SK-N-SH (cell line): ENCODE measurements around the gene HECTD2. TPM values are rescaled to one million over a fixed set of nuclear protein-coding genes. Genes with fewer than 3 reads are reported as not detected.
A peak's percentile ranks its signal among the peaks of the same experiment; 100 is the strongest.

Experiments used
- CTCF ChIA-PET: fragments of 300-600, 350-600 bp; formaldehyde crosslinking; extraction: SDS; loops from one replicate; lab custom pipeline; 2021; lab: Yijun Ruan, JAX
- POLR2A ChIA-PET: fragments of 350-600 bp; sonication (Branson Sonifier 250); formaldehyde crosslinking; extraction: SDS; loops from one replicate; lab custom pipeline; 2020; ENCODE audit warnings: antibody characterized with exemption, inconsistent platforms; lab: Yijun Ruan, JAX
- DNase-seq: peaks from one replicate; pipeline ENCODE4 v3.0.0; 2012
- H2AFZ ChIP-seq: fragments of 200-600 bp; sonication (generic); 2 replicates; pipeline ENCODE4 v1.8.1; 2016; ENCODE audit warnings: antibody characterized with exemption, mild to moderate bottlenecking, low read depth
- H3F3A ChIP-seq: fragments of 200-600 bp; sonication (generic); replicated peaks from 2 replicates; pipeline ENCODE3; 2016; ENCODE audit warnings: antibody characterized with exemption, mild to moderate bottlenecking; ENCODE audit not compliant: insufficient read depth
- H3K27ac ChIP-seq, 2 experiments: fragments of 200-500 bp in 1 of 2; fragments of 200-600 bp in 1 of 2; sonication (Bioruptor generic) in 1 of 2; sonication (generic), shearing (Covaris generic) in 1 of 2; 2 replicates each; pipeline versions ENCODE4 v1.5.1 to v1.6.1; 2014 to 2016; ENCODE audit warnings: low read depth in 2 of 2, inconsistent platforms in 1 of 2, low read length in 1 of 2, mild to moderate bottlenecking in 1 of 2, mixed read lengths in 1 of 2
- H3K27me3 ChIP-seq: fragments of 200-600 bp; sonication (generic), shearing (Covaris generic); 2 replicates; pipeline ENCODE4 v1.6.1; 2016; ENCODE audit warnings: mixed run types; ENCODE audit not compliant: insufficient read depth
- H3K36me3 ChIP-seq, 2 experiments: fragments of 200-500 bp in 1 of 2; fragments of 200-600 bp in 1 of 2; sonication (Bioruptor generic) in 1 of 2; sonication (generic) in 1 of 2; replicated peaks in 1 of 2; 2 replicates each; pipeline versions ENCODE3 to v1.5.1; 2014 to 2016; ENCODE audit warnings: low read length in 1 of 2, mild to moderate bottlenecking in 1 of 2; ENCODE audit not compliant: insufficient read depth in 2 of 2, control insufficient read depth in 1 of 2
- H3K4me1 ChIP-seq, 2 experiments: fragments of 200-500 bp in 1 of 2; fragments of 200-600 bp in 1 of 2; sonication (Bioruptor generic) in 1 of 2; sonication (generic), shearing (Covaris generic) in 1 of 2; 2 replicates each; pipeline versions ENCODE4 v1.5.1 to v1.6.1; 2014 to 2016; ENCODE audit warnings: low read depth in 1 of 2, low read length in 1 of 2, mixed run types in 1 of 2; ENCODE audit not compliant: insufficient read depth in 2 of 2, control insufficient read depth in 1 of 2
- H3K4me2 ChIP-seq: fragments of 200-600 bp; sonication (generic), shearing (Covaris generic); 2 replicates; pipeline ENCODE4 v1.6.1; 2017; ENCODE audit warnings: mixed run types
- H3K4me3 ChIP-seq, 2 experiments: fragments of 200-500 bp in 1 of 2; fragments of 200-600 bp in 1 of 2; sonication (Bioruptor generic) in 1 of 2; sonication (generic), shearing (Covaris generic) in 1 of 2; 2 replicates each; pipeline versions ENCODE4 v1.5.1 to v1.8.1; 2014 to 2016; ENCODE audit warnings: low read depth in 2 of 2, inconsistent platforms in 1 of 2, low read length in 1 of 2, mild to moderate bottlenecking in 1 of 2, mixed read lengths in 1 of 2, moderate library complexity in 1 of 2
- H3K79me2 ChIP-seq: fragments of 200-600 bp; sonication (generic); 2 replicates; pipeline ENCODE4 v1.8.1; 2017; ENCODE audit warnings: mild to moderate bottlenecking; ENCODE audit not compliant: insufficient read depth
- H3K9ac ChIP-seq: fragments of 200-600 bp; sonication (generic); 2 replicates; pipeline ENCODE4 v1.6.1; 2017; ENCODE audit warnings: mixed run types
- H3K9me2 ChIP-seq: fragments of 200-600 bp; sonication (generic); 2 replicates; pipeline ENCODE4 v1.6.1; 2017; ENCODE audit warnings: mixed run types
- H3K9me3 ChIP-seq: fragments of 200-600 bp; sonication (generic); 2 replicates; pipeline ENCODE4 v1.6.1; 2017; ENCODE audit warnings: mixed run types, mild to moderate bottlenecking, moderate library complexity
- H4K20me1 ChIP-seq: fragments of 200-600 bp; sonication (generic); 2 replicates; pipeline ENCODE4 v1.6.1; 2017; ENCODE audit warnings: mild to moderate bottlenecking, mixed run types; ENCODE audit not compliant: insufficient read depth
- ELF1 ChIP-seq: IDR thresholded peaks from 2 replicates; pipeline ENCODE4 v1.4.0; 2012
- EZH2phosphoT487 ChIP-seq: fragments of 200-600 bp; sonication (generic); IDR thresholded peaks from 2 replicates; pipeline ENCODE4 v1.6.1; 2017; ENCODE audit warnings: low read depth, mixed run types, mild to moderate bottlenecking, antibody characterized with exemption, moderate library complexity, borderline replicate concordance
- FOSL2 ChIP-seq: IDR thresholded peaks from 2 replicates; pipeline ENCODE4 v1.4.0; 2012; ENCODE audit warnings: low read depth, mild to moderate bottlenecking, moderate library complexity, borderline replicate concordance
- FOXJ3 ChIP-seq: sonication (generic); formaldehyde crosslinking; IDR thresholded peaks from 2 replicates; pipeline ENCODE4 v1.5.1; 2020; ENCODE audit warnings: mild to moderate bottlenecking, missing genetic modification reagents
- FOXM1 ChIP-seq: IDR thresholded peaks from 2 replicates; pipeline ENCODE4 v1.4.0; 2012; ENCODE audit warnings: low read depth, mild to moderate bottlenecking
- GABPA ChIP-seq: IDR thresholded peaks from 2 replicates; pipeline ENCODE4 v1.4.0; 2012; ENCODE audit warnings: low read depth, mild to moderate bottlenecking
- MXI1 ChIP-seq: IDR thresholded peaks from 2 replicates; pipeline ENCODE4 v1.6.1; 2012; ENCODE audit warnings: mild to moderate bottlenecking, low read depth, low read length, improper control_type of control experiment
- POLR2AphosphoS5 ChIP-seq: IDR thresholded peaks from 2 replicates; pipeline ENCODE4 v1.6.1; 2012; ENCODE audit warnings: low read depth, low read length
- RAD21 ChIP-seq: IDR thresholded peaks from 2 replicates; pipeline ENCODE4 v1.6.1; 2012; ENCODE audit warnings: mild to moderate bottlenecking, low read length
- REST ChIP-seq: IDR thresholded peaks from 2 replicates; pipeline ENCODE4 v1.6.1; 2012; ENCODE audit warnings: mild to moderate bottlenecking, low read depth, low read length, moderate library complexity
- RFX5 ChIP-seq: IDR thresholded peaks from 2 replicates; pipeline ENCODE4 v1.6.1; 2012; ENCODE audit warnings: mild to moderate bottlenecking, improper control_type of control experiment, low read length
- RXRA ChIP-seq: IDR thresholded peaks from 2 replicates; pipeline ENCODE4 v1.4.0; 2012; ENCODE audit warnings: low read depth, mild to moderate bottlenecking, borderline replicate concordance
- TCF12 ChIP-seq: IDR thresholded peaks from 2 replicates; pipeline ENCODE4 v1.4.0; 2012
- WGBS: methylation state at CpG from one replicate; pipeline ENCODE4 v1.1.6; 2017; ENCODE audit warnings: low lambda C conversion rate; 5-methylcytosine and 5-hydroxymethylcytosine counted together
- polyA plus RNA-seq, 3 experiments: library from polyadenylated mRNA; depleted of rRNA; stranded (reverse); fragments of >200 nt; gene quantifications; 2 replicates each; pipeline ENCODE4 v1.2.3, GENCODE V29; 2012
- TF ChIP-seq, protein P1 (sequence below): IDR thresholded peaks from 2 replicates; pipeline ENCODE4 v1.4.0; 2012; ENCODE audit warnings: low read depth, borderline replicate concordance
- TF ChIP-seq, protein P2 (sequence below): fragments of 200-600 bp; sonication (generic); IDR thresholded peaks from 2 replicates; pipeline ENCODE4 v1.6.1; 2017; ENCODE audit warnings: antibody characterized with exemption, mild to moderate bottlenecking, moderate library complexity
- TF ChIP-seq, protein P3 (sequence below): IDR thresholded peaks from 2 replicates; pipeline ENCODE4; 2012
- TF ChIP-seq, protein P4 (sequence below): fragments of 150-350 bp; IDR thresholded peaks from 2 replicates; pipeline ENCODE4 v1.6.1; 2017; ENCODE audit warnings: antibody characterized with exemption, low read length, low read depth, borderline replicate concordance

Gene HECTD2
- polyA plus RNA-seq, 1 of the 3 experiments (the other 2 are of a cell fraction) = 4.1 TPM

GRCh38 chr10:91549262-91549661 is 139.1 kb downstream of the HECTD2 start:
- no peak overlapping the region for H3K4me3 ChIP-seq
- no peak for DNase-seq
- no peak overlapping the region for H3K27ac ChIP-seq
- no peaks in the 10 kb centered on the region for H4K20me1 ChIP-seq
- H3F3A ChIP-seq = no peaks in the 10 kb centered on the region
- H3K4me2 ChIP-seq = no peak overlapping the region
- H3K36me3 ChIP-seq = no peaks in the 10 kb centered on the region
- H3K4me1 ChIP-seq = no peaks in the 10 kb centered on the region; a peak in 1 of 4 replicates
- no peaks in the 10 kb centered on the region for H3K9me2 ChIP-seq
- ChIA-PET POLR2A (no interaction called here), CTCF (interaction anchor here (0.9 to 1.1 kb wide), 2 partner anchors 87 to 254 kb away, joined by 3 to 5 read pairs; no protein-coding TSS in a partner anchor)
- 79% methylated on average over 3 of the region's 3 CpGs for WGBS
- H3K27me3 ChIP-seq = no peaks in the 10 kb centered on the region
- no peaks in the 10 kb centered on the region for H3K9me3 ChIP-seq
- no peaks in the 10 kb centered on the region for H3K79me2 ChIP-seq
- H3K9ac ChIP-seq = no peak overlapping the region
- TF ChIP-seq RXRA (no peak), ELF1 (no peak), FOXM1 (no peak), FOSL2 (peak; percentile 25; the same call in 1 of the 2 replicates), RFX5 (no peak), TCF12 (peak; percentile 51), EZH2phosphoT487 (no peak), GABPA (no peak)
- TF ChIP-seq, protein P1, sequence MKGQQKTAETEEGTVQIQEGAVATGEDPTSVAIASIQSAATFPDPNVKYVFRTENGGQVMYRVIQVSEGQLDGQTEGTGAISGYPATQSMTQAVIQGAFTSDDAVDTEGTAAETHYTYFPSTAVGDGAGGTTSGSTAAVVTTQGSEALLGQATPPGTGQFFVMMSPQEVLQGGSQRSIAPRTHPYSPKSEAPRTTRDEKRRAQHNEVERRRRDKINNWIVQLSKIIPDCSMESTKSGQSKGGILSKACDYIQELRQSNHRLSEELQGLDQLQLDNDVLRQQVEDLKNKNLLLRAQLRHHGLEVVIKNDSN = peak; percentile 44; the same call in 1 of the 2 replicates
- TF ChIP-seq, protein P2, sequence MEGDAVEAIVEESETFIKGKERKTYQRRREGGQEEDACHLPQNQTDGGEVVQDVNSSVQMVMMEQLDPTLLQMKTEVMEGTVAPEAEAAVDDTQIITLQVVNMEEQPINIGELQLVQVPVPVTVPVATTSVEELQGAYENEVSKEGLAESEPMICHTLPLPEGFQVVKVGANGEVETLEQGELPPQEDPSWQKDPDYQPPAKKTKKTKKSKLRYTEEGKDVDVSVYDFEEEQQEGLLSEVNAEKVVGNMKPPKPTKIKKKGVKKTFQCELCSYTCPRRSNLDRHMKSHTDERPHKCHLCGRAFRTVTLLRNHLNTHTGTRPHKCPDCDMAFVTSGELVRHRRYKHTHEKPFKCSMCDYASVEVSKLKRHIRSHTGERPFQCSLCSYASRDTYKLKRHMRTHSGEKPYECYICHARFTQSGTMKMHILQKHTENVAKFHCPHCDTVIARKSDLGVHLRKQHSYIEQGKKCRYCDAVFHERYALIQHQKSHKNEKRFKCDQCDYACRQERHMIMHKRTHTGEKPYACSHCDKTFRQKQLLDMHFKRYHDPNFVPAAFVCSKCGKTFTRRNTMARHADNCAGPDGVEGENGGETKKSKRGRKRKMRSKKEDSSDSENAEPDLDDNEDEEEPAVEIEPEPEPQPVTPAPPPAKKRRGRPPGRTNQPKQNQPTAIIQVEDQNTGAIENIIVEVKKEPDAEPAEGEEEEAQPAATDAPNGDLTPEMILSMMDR = no peak
- TF ChIP-seq, protein P3, sequence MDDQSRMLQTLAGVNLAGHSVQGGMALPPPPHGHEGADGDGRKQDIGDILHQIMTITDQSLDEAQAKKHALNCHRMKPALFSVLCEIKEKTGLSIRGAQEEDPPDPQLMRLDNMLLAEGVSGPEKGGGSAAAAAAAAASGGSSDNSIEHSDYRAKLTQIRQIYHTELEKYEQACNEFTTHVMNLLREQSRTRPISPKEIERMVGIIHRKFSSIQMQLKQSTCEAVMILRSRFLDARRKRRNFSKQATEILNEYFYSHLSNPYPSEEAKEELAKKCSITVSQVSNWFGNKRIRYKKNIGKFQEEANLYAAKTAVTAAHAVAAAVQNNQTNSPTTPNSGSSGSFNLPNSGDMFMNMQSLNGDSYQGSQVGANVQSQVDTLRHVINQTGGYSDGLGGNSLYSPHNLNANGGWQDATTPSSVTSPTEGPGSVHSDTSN = peak; percentile 42; the same call in 1 of the 2 replicates
- H2AFZ ChIP-seq = no peak overlapping the region

DNA sequence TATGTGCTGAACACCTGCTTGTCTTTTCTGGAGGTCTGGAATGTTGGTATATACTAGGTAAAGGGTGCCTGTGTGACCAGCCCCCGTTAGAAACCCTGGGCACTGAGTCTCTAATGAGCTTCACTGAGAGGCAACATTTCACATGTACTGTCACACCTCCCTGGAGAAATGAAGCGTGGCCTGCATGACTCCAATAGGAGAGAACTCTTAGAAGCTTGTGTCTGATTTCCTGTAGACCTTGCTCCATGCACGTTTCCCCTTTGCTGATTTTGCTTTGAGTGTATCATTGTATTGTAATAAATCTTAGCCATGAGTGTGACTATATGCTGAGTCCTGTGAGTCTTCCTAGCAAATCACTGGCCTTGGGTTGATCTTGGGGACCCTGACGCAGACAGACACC is 139.9 kb downstream of the HECTD2 start:
- no peaks in the 10 kb centered on the region for H3K36me3 ChIP-seq
- H4K20me1 ChIP-seq = no peaks in the 10 kb centered on the region
- no peaks in the 10 kb centered on the region for H3K79me2 ChIP-seq
- H3K4me3 ChIP-seq = no peak overlapping the region
- H3K27ac ChIP-seq = no peak overlapping the region
- no peaks in the 10 kb centered on the region for H3K9me2 ChIP-seq
- POLR2A ChIA-PET = no interaction called here
- H3K9ac ChIP-seq = no peak overlapping the region
- no peak for DNase-seq
- H3K9me3 ChIP-seq = no peaks in the 10 kb centered on the region
- CTCF ChIA-PET = interaction anchor here (0.9 to 1.1 kb wide), 2 partner anchors 86 to 254 kb away, joined by 3 to 5 read pairs; no protein-coding TSS in a partner anchor
- WGBS = 83% methylated on average over 3 of the region's 4 CpGs
- peaks cover 0 to 2% of the 10 kb centered on the region in 2 experiments; a peak in 2 of 4 replicates for H3K4me1 ChIP-seq
- H3F3A ChIP-seq = no peaks in the 10 kb centered on the region
- no peaks in the 10 kb centered on the region for H3K27me3 ChIP-seq
- no peak overlapping the region for H2AFZ ChIP-seq
- no peak overlapping the region for H3K4me2 ChIP-seq
- TF ChIP-seq FOXJ3 (CRISPR knock-in tag) (no peak), GABPA (no peak), RAD21 (no peak), POLR2AphosphoS5 (no peak), REST (no peak), MXI1 (no peak), EZH2phosphoT487 (no peak), RFX5 (no peak), FOSL2 (no peak)
- TF ChIP-seq, protein P4, sequence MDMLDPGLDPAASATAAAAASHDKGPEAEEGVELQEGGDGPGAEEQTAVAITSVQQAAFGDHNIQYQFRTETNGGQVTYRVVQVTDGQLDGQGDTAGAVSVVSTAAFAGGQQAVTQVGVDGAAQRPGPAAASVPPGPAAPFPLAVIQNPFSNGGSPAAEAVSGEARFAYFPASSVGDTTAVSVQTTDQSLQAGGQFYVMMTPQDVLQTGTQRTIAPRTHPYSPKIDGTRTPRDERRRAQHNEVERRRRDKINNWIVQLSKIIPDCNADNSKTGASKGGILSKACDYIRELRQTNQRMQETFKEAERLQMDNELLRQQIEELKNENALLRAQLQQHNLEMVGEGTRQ = no peak
